Ammon's horn (tissue), 1 donor: ENCODE results near the gene NT5DC1.

ENCODE experiments used
- DNase-seq: peaks from one replicate; pipeline ENCODE4 v3.0.0-alpha.2; 2016; ENCODE audit warnings: low spot score

Gene NT5DC1

GRCh38 chr6:116100419-116101301 is at the start of gene NT5DC1:
Gene NT5DC1 (plus strand): TSS chr6:116100853. CDS start chr6:116100931, 78 bp downstream.
- peak; percentile 93 for DNase-seq

GRCh38 chr6:116051244-116051643 is 49.4 kb upstream of the NT5DC1 start:
- DNase-seq: no peak

GRCh38 chr6:116055513-116055912 is 45.1 kb upstream of the NT5DC1 start:
- DNase-seq: no peak

- DNase-seq: no peak
Measured at GRCh38 chr6:116057766-116058165, 42.9 kb upstream of the NT5DC1 start.

GRCh38 chr6:116059713-116060571 is 40.7 kb upstream of the NT5DC1 start:
- no peak for DNase-seq

- DNase-seq: no peak
Measured at GRCh38 chr6:116060572-116061283, 39.9 kb upstream of the NT5DC1 start, which contains the start of gene FRK. Gene FRK (minus strand): TSS chr6:116060891. CDS start chr6:116060311, 580 bp downstream.

- DNase-seq: no peak
Measured at GRCh38 chr6:116062496-116062895, 38.2 kb upstream of the NT5DC1 start.

GRCh38 chr6:116064666-116065065 is 36.0 kb upstream of the NT5DC1 start:
- DNase-seq: no peak

GRCh38 chr6:116066789-116067188 is 33.9 kb upstream of the NT5DC1 start:
- no peak for DNase-seq

- no peak for DNase-seq
Measured at GRCh38 chr6:116070101-116070500, 30.6 kb upstream of the NT5DC1 start.

GRCh38 chr6:116070616-116071389 is 29.9 kb upstream of the NT5DC1 start:
- no peak for DNase-seq

GRCh38 chr6:116072368-116072767 is 28.3 kb upstream of the NT5DC1 start:
- no peak for DNase-seq

- no peak for DNase-seq
Measured at GRCh38 chr6:116073765-116074440, 26.8 kb upstream of the NT5DC1 start.

GRCh38 chr6:116074732-116075390 is 25.8 kb upstream of the NT5DC1 start:
- DNase-seq: no peak

- no peak for DNase-seq
Measured at GRCh38 chr6:116078522-116078921, 22.1 kb upstream of the NT5DC1 start.

- DNase-seq: no peak
Measured at GRCh38 chr6:116078945-116079344, 21.7 kb upstream of the NT5DC1 start.

- no peak for DNase-seq
Measured at GRCh38 chr6:116083052-116083451, 17.6 kb upstream of the NT5DC1 start.

- DNase-seq: no peak
Measured at GRCh38 chr6:116084284-116084683, 16.4 kb upstream of the NT5DC1 start.

- no peak for DNase-seq
Measured at GRCh38 chr6:116087437-116088027, 13.1 kb upstream of the NT5DC1 start.

- DNase-seq: no peak
Measured at GRCh38 chr6:116088946-116089345, 11.7 kb upstream of the NT5DC1 start.
